Stimulated activated CD4-positive, alpha-beta T cell treated with anti-CD3 and anti-CD28 coated beads, Interleukin-2, amount 100 ng/mL, for 48 hours (primary cell): Measurements from ENCODE around the gene COX7A1.
"Not testable (repeated sequence)": the region's sequence is repeated elsewhere in the genome, so short reads cannot be mapped to it uniquely, and the experiment has no call there.

Experiments
- DNase-seq, 2 donors: peaks; one replicate each; pipeline ENCODE4 v3.0.0-alpha.2; 2020

The COX7A1 gene

DNA sequence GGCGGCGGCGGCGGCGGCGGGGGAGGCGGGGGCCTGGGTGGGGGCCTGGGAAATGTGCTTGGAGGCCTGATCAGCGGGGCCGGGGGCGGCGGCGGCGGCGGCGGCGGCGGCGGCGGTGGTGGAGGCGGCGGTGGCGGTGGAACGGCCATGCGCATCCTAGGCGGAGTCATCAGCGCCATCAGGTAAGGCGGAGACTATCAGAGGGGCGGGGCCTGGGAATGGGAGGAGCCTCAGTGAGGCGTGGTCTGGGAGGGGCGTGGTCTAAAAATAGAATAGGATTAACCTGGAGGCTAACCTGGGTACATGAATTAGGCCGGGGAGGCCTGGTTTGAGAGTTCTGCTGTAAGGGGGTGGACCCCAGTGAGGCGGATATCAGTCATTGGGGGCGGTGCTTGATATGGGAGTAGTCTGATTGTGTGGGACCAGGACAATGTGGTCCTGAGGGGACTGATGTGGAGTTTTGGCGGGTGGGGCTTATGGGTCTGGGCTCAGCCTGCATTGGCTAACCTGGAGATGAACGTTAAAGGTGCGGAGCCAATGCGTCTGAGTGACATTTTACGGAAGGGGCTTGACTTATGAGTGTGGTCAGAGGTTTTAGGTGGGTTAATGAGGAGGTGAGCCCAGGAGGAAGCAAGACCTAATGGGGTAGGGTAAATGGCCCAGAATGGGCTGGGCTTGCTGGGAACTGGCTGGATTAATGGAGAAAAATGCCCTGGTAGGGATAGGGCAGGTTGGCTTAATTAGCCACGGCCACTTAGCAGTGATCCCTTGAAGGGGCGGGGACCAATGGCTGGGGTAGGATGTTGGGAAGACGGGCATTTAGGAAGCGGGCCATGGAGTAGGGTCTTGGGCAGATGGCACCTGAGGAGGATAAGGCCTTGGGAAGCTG is 11.0 kb downstream of the COX7A1 start:
- DNase-seq: peak; percentile 93 to 94

DNA sequence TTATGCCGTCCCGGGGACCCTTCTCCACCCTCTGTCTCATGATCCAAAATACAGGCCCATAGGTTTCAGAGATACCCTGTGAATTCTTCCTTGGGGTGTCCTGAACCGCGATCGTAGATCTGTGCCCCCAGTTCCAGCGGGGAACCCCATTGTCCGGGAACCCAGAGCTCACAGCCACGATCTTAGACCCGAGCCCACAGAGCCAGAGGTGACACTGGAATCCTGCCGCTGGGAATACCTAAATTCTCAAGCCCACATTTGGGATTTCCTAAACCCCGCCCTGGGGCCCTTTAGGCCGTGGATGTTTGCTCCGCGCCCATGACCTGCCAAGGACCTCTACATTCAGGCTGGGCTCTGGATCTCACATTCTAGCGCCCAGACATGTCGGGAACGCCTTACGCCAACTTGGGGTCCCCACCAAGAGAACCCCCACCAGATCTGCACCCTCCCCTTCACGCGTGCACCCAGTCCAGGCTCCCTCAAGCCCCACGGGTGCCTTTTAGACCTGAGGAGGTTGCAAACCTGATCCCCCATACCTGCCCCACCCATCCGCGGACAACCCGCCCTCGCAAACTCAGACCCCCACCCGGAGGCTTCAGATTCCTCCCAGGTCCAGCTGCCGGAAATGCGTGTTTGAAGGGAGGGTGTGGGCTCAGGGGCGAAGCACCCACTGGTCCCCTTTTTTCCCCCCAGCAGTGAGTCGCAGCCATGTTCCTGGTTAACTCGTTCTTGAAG is 11.8 kb downstream of the COX7A1 start:
- DNase-seq: peak; percentile 29 to 34

DNA sequence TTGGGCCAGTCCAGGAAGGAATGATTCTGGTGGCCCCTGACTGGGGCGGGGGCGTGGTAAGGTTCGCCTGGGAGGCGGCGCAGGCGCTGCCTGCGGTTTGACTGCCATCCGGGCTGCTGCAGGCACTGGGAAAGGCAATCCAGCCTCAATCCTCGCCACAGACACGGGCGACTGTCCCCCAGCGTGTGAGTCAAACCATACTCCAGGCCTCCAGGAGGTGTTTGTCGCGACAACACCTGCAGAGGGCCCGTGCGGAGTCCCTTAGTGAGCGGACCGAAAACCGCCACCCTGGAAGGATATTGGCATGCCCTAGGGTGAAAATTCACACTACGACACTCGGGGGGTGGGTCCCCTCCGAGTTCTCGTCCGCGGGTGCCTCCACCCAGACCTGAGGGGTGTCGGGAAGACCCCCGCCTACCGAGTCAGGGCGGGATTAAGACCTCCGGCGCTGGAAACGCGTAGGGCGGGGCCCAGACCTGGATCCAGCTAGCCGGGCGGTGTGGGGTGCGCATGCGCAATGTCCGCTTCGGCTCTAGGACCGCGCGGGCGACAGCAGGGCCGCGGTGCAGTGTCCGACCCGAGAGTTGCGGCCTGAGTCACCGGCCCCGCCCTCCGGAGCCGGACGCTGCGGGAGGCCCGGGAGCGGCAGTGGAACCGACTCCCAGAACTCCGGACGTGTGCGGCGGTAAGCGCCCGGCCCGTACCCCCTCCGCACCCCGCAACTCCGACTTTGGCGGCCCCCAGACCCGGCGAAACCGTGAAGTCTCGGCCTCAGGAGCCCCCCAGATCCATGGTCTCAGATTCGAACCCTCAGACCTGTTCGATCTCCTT is 12.6 kb downstream of the COX7A1 start, which contains the start of gene CAPNS1:
TSS of gene CAPNS1 (plus strand) at position 594 of the 831 bp plus-strand sequence. CDS start 946 bp downstream, outside the sequence.
- peak; percentile 89 for DNase-seq

DNA sequence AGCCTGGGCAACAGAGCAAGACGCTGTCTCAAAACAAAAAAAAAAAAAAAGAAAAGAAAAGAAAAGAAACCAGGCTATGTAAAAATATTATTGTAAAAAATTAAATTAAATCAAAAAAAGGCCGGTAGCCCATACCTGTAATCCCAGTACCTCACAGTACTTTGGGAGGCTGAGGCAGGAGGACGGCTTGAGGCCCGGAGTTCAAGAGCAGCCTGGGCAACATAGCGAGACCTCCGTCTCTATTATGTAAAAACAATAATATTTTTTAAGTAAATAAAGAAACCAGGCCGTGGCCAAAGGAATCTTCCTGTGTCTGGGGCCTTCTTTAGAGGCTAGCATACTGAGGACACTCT is 13.2 kb downstream of the COX7A1 start:
- no peak for DNase-seq

DNA sequence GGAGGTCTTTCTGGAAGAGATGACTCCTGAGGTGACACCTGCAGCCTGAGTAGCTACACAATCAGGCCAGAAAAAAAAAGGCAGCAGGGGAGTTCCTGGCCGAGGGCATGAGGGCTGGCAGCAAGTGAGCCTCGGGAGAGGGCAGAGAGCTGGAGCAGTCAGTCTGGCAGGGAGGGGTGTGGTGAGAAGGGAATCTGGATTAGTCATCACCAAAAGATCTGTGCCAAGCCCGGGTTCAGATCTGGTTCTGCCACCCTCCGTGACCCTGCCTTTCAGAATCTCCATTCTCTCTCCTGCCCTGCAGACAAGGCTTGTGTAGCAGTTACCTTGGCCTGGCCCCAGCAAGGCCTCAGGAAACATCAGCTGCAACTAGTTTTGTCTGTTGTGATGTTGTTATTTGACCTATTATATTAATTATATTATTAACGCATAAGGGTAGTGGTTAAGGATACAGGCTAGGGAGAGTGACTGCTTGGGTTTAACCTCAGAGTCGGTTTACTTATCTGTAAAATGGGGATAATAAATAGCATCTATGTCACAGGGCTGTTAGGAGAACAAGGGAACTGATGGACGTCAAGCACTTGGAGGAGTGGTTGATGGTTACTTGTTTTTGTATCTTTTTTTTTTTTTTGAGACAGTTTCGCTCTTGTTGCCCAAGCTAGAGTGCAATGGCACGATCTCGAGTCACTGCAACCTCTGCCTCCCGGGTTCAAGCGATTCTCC is 15.1 kb downstream of the COX7A1 start:
- DNase-seq: no peak

DNA sequence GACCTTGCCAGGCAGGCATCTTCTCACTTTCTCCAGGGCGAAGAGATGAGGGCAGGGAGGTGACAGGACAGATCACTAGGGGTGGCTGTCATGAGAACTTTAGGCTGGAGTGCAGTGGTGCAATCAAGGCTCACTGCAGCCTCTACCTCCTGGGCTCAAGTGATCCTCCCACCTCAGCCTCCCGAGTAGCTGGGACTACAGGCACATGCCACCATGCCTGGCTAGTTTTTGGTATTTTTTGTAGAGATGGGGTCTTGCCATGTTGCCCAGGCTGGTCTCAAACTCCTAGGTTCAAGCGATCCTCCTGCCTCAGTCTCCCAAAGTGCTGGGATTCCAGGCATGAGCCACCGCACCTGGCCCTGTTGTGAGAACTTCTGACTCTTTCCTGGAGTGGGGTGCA is 17.4 kb downstream of the COX7A1 start:
- DNase-seq: not testable (repeated sequence)

DNA sequence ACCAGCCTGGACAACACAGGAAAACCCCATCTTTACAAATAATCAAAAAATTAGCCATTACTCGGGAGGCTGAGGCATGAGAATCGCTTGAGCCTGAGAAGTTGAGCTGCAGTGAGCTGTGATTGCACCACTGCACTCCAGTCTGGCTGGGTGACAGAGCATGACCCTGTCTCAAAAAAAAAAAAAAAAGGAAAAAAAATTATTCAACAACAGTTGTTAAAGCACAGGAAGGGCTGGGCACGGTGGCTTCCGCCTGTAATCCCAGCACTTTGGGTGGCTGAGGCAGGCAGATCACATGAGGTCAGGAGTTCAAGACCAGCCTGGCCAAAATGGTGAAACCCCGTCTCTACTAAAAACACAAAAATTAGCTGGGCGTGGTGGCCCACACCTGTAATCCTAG is 21.0 kb downstream of the COX7A1 start:
- not testable (repeated sequence) for DNase-seq

DNA sequence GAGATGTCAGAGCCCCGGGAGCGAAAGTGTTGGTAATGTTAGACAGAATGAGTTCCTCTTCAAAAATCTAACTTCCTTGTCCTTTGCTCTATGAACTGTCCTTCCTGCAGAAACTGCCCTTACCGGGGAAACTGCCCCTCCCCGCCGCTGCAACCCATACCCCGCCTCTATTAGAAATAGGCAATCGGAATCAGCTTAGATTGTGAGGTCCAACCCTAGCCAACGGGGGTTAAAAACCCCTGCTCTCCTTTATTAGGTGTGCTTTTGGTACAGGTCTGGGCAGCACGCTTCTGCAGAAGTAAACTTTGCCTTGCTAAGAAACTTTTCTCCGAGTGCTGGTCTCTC is 23.9 kb downstream of the COX7A1 start:
- DNase-seq: no peak

DNA sequence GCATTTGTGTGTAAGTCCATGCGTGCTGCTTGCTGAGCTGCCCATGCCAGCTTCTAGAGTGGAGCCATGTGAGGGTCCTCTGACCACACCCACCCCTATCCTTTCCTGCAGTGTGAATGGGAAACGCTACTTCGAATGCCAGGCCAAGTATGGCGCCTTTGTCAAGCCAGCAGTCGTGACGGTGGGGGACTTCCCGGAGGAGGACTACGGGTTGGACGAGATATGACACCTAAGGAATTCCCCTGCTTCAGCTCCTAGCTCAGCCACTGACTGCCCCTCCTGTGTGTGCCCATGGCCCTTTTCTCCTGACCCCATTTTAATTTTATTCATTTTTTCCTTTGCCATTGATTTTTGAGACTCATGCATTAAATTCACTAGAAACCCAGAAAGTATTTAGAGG is 26.7 kb downstream of the COX7A1 start:
- DNase-seq: no peak

DNA sequence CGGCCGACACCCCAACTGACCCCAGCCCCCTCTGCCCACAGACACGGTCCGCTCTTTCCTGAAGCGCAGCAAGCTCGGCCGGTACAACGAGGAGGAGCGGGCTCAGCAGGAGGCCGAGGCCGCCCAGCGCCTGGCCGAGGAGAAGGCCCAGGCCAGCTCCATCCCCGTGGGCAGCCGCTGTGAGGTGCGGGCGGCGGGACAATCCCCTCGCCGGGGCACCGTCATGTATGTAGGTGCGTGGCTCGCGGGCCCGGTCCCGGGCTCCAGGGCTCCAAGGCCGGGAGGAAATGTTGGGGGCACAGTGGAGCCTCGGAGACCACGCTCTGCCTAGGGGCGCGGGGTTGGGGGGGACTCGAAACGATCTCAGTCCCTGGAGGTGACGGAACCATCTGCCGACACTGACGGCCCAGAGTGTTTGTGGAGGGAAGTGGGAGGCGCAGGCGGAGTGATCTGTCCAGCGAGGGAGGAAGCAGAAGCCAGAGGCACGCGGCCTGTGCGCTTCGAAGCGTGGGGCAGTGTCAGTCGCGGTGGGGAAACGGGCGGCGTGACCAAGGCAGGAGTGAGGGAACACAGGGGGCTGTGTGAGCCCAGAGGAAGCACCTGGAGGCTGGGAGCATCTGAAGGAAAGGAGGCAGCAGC is 30.6 kb downstream of the COX7A1 start:
- no peak for DNase-seq

DNA sequence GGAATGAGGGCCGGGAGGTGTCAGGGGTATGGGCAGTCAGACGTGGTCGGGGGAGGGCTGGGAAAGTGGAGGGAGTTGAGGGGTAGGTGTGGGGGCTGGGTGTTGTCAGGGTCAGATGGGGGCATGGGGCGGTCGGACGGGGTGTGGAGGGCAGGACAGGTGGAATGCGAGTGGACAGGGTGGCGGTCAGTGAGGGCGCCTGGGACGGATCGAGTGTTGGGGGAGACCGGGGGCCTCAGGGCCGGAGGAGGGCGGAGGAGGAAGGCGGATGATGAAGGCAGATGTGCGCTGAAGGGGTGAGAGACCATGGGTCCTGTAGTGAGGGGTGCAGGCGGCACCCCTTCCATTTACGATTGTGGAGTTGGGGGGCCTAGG is 31.3 kb downstream of the COX7A1 start:
- DNase-seq: no peak

DNA sequence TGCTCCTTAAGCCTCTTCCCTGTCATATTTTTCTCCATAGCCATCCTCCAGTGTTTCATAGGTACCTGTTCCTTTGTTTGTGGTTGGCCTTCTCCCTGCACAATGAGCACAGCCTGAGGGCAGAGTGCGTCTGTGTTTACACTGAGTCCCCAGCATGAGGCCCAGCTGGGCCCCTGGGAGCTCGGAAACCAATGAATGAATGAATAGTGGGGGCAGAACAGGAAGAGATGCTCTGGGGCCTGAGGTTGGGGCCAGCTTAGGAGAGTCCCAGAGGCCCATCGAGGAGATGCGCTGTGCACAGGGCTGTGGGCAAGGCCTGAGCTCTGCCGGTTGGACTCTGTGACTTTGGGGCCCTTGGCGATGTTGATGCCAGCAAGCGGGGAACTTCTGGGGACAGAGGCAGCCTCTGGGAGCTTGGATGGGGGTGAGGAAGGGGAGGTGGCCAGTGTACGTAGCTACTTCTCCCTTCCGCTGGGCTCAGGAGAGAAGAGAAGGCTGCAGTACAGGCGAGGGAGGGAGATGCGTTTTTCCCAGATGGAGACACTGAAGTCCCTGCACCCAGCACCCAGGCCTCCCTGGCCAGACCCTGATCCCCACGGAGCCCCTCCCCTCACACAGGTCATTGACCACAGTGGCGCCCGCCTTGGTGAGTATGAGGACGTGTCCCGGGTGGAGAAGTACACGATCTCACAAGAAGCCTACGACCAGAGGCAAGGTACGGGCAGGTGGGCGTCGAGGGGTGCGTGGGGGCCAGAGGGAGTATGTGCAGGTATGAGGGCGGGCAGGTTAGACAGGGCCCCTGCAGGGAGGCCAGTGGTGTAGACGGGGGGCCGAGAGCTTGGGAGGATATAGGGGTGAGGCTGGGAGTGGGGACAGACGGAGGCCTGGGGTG is 31.9 kb downstream of the COX7A1 start:
- DNase-seq: no peak

DNA sequence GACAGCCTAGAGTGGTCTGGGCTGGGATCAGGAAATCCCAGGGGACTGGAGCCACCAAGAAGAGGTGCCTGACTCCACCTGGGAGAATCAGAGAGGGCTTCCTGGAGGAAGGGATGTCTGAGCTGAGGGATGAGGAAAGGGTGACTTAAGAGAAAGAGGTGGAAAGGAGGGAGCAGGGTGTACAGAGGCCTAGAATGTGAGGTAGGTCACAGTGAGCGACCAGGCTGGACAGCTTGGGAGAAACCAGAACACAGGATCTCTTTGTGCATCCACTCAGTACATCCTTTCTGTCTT is 36.0 kb downstream of the COX7A1 start:
- DNase-seq: no peak

DNA sequence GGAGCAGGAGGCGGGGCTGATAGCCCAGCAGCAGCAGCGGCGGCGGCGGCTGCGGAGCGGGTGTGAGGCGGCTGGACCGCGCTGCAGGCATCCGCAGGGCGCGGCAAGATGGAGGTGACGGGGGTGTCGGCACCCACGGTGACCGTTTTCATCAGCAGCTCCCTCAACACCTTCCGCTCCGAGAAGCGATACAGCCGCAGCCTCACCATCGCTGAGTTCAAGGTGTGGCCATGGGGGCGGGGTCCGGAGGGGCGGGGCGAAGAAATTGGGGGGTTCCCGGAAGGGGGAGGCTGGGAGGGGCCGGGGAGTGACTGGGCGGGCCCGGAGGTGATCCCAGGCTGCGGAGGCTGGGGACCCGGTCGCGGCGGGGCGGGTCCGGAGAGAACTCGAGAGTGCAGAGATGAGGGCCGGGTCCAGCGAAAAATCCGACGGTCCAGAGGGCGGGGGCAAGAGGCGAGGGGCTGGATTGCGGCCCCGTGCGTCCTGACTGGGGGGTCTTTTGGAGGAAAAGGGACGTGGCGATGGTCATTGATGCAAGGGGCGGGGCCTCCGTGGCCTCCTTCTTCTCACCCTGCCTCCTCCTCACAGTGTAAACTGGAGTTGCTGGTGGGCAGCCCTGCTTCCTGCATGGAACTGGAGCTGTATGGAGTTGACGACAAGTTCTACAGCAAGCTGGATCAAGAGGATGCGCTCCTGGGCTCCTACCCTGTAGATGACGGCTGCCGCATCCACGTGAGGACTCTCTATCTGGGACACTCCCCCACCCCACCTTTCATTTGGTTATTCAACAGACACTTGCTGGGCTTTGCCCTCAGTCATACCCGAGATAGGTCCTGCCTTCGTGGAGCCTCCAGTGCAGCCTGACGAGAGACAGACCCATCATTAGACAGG is 36.5 kb downstream of the COX7A1 start, which contains the start of gene TBCB:
TSS of gene TBCB (plus strand) at position 16 of the 891 bp plus-strand sequence. CDS start at position 109, 93 bp downstream.
- DNase-seq: peak; percentile 85 to 90

DNA sequence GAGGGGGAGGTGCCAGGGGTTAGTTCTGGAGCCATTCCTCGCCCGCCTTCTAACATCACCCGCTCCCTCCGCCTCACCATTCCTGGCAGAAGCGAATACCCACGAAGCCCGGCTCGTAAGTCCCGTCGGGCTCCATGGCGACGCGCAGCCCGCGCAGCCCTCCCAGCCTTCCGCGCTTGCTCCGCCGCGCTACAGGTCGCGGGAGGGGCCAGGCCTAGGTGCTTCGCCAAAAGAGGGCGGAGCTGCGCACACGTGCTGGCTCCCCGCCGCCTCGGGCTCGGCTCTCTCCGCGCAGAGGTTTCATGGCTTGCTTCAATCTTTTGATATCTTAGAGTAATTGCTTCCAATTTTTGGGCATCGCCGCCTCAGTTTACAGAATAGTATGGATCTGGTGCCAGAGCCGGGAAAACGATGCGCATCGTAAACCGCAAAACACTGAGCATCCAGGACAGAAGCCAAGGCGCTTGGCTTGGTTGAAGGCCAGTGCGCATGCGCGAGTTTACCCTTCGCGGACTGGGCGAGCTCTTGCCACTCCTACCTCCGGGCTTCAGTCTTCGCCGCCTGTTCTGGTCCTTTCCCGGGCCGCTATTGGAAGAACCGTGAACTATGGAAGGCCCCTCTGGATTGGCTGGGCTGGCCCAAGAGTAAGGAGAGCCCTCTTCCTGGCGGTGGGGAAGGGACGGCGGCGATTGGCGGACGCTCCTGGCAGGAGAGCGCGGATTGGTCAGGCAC is 37.4 kb downstream of the COX7A1 start, which contains the start of gene POLR2I:
TSS of gene POLR2I (minus strand) at position 155 of the 732 bp plus-strand sequence. CDS start at position 136, 19 bp downstream.
- peak; percentile 97 to 98 for DNase-seq

DNA sequence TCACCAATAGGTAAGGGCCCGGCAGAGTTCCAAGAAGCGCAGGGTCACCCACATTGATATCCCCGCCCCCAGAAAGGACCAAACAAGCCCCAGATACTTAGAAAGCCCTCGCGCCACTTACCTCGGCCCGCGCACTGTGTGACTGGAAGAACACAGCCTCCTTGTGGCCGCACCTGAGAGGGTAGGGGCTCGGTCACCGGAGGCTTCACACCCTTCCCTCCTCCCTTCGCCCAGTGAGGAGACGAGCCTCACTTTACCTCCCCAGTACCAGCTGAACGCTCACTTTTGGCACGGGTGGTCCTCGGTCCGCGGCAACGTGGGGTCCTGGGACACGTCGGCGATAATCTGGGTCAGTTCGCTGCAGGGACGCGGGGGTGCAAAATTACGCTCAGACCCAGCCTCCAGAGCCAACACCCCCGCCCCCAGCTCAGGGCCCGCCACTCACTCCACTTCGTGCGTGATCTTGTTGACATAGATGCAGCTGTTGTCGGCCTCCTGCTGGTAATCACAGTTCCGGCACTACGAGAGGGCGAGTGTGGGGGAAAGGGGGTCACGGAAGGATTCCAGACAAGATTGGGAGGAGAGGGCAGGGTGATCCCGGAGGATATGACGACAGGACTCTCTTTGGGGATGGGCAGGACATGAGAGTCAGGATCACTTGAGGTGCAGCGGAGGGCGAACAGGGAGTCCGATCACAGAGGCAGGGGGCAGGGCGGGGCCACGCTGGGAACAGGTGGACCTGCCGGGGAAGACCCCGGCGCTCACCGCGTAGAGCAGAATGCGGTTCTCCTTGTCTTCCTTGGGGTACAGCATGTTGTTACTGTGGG is 38.1 kb downstream of the COX7A1 start:
- DNase-seq: peak in 1 of 2 donors; percentile 9

DNA sequence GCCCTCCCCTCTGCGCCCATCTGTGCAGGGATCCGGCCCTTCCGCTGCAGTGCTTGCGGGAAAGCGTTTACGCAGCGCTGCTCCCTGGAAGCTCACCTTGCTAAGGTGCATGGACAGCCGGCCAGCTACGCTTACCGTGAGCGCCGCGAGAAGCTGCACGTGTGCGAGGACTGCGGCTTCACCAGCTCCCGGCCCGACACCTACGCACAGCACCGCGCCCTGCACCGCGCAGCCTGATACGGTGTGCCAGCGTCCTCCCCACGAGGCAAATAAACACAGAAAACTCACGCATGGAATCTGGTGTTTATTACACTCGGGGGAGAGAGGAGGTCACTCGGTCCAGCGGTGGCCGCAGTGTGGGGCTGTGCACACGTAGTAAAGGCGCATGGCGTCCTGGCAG is 38.8 kb downstream of the COX7A1 start:
- no peak for DNase-seq

DNA sequence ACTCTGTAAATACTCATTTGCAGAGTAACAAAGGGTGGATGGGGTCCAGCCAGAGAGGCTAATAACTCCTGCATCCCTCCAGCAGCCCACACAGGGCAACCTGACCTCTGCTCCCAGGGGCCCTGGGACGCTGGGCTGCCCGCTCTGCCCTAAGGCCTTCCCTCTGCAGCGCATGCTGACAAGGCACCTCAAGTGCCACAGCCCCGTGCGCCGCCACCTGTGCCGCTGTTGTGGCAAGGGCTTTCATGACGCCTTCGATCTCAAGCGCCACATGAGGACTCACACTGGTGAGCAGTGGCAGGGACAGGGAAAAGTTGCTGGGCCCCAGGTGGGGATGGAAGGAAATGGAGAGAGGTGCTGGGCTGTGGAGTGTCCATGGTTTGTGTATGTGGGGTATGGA is 39.6 kb downstream of the COX7A1 start:
- no peak for DNase-seq
